GM18499 (cell line): ENCODE results near the gene SCTR.
"Not testable (repeated sequence)": the region's sequence is repeated elsewhere in the genome, so short reads cannot be mapped to it uniquely, and the experiment has no call there.

ENCODE experiments used
- ATAC-seq: cut with Tn5 transposase; IDR thresholded peaks from one replicate; pipeline ENCODE4 v1.9.1; 2021; ENCODE audit warnings: moderate number of reproducible peaks; ENCODE audit not compliant: insufficient read depth, unreplicated experiment

The SCTR gene

GRCh38 chr2:119419803-119420508 is 104.3 kb downstream of the SCTR start:
- no peak for ATAC-seq

- ATAC-seq: no peak
Measured at GRCh38 chr2:119419065-119419464, 105.2 kb downstream of the SCTR start.

GRCh38 chr2:119417908-119418307 is 106.4 kb downstream of the SCTR start:
- ATAC-seq: no peak

- peak; percentile 68 for ATAC-seq
Measured at GRCh38 chr2:119416299-119416923, 107.9 kb downstream of the SCTR start.

GRCh38 chr2:119415630-119416029 is 108.7 kb downstream of the SCTR start:
- ATAC-seq: no peak

- no peak for ATAC-seq
Measured at GRCh38 chr2:119414894-119415293, 109.4 kb downstream of the SCTR start.

- no peak for ATAC-seq
Measured at GRCh38 chr2:119409506-119409905, 114.8 kb downstream of the SCTR start.

GRCh38 chr2:119408221-119408619 is 116.1 kb downstream of the SCTR start:
- ATAC-seq: no peak

- ATAC-seq: no peak
Measured at GRCh38 chr2:119407430-119408220, 116.7 kb downstream of the SCTR start.

GRCh38 chr2:119405151-119405550 is 119.1 kb downstream of the SCTR start:
- no peak for ATAC-seq

- not testable (repeated sequence) for ATAC-seq
Measured at GRCh38 chr2:119403618-119404017, 120.7 kb downstream of the SCTR start.

GRCh38 chr2:119402645-119403560 is 121.4 kb downstream of the SCTR start:
- ATAC-seq: no peak

- no peak for ATAC-seq
Measured at GRCh38 chr2:119402106-119402505, 122.2 kb downstream of the SCTR start.

- ATAC-seq: no peak
Measured at GRCh38 chr2:119397196-119397595, 127.1 kb downstream of the SCTR start.

GRCh38 chr2:119393971-119394748 is 130.1 kb downstream of the SCTR start:
- no peak for ATAC-seq
